ENCODE results near the gene CRADD. TPM values are rescaled to one million over a fixed set of nuclear protein-coding genes. Genes with fewer than 3 reads are reported as not detected.

The CRADD gene
- total RNA-seq, 2 donors from 2014 or later = 27.2 to 75.2 TPM

DNA sequence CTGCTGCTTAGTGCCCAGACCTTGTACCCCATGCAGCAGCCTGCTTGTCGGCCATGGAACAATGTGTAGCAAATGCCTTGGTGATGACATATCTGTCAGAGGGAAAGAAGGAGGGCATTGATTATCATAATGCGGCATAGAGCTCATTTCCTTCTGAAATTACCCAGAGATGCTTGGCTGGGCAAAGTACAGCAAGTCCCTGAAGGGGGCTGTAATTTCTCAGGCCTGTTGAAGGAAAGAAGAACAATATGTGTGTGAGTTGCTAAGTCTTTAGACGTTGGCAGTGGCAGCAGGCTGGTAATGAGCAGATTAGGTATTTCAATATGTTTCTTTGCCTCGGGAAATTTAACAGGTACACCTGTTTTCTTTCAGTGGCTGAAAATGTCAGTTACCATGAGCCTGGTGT lies 128.6 kb downstream of the CRADD start:
- no peaks in the 10 kb centered on the region for H3K36me3 ChIP-seq (replicated peaks in 1 of 2; ENCODE audit: insufficient read depth in 1 of 2, low read depth in 2 of 2)
- ATAC-seq = no peak
- H3K4me3 ChIP-seq = no peak overlapping the region
- H3K9me3 ChIP-seq = no peaks in the 10 kb centered on the region
- no peak for DNase-seq
- intact Hi-C loops (cut with DNase I) = no loop called here
- 56 to 73% methylated on average over 4 of the region's 4 CpGs for WGBS, 2 donors
- H3K27me3 ChIP-seq = no peaks in the 10 kb centered on the region
- peaks cover 4% of the 10 kb centered on the region for H3K4me1 ChIP-seq
- TF ChIP-seq CTCF (IDR thresholded peaks at IDR 0.05) (no peak), POLR2A (IDR thresholded peaks at IDR 0.05) (no peak)
- H3K27ac ChIP-seq = no peak overlapping the region

DNA sequence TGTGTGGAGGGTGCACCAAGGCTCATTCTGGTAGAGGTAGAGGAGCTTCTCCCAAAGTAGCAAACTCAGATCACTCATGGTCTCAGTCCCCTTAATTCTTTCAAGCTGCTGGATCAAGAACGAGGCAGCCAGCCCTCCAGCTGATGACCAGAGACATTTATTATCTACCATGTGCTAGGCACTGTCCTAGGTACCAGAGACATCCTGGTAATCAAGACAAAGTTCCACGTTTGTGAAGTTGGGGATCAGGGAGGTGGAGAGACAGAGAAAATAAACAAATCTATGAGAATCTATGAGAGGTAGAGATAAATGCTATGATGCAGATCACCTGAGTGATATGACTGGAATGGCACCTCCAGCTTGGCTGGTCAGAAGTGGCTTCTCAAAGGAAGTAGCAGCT lies 130.2 kb downstream of the CRADD start:
- Histone ChIP-seq H3K9me3 (no peaks in the 10 kb centered on the region), H3K4me3 (no peak overlapping the region), H3K4me1 (peaks cover 5% of the 10 kb centered on the region), H3K27ac (no peak overlapping the region), H3K36me3 (replicated peaks in 1 of 2; ENCODE audit: insufficient read depth in 1 of 2, low read depth in 2 of 2) (no peaks in the 10 kb centered on the region), H3K27me3 (no peaks in the 10 kb centered on the region)
- no peak for DNase-seq
- WGBS, 2 donors = 67 to 72% methylated on average over 2 of the region's 2 CpGs
- TF ChIP-seq CTCF (IDR thresholded peaks at IDR 0.05) (no peak), POLR2A (IDR thresholded peaks at IDR 0.05) (no peak)
- intact Hi-C loops (cut with DNase I) = no loop called here
- ATAC-seq = no peak

DNA sequence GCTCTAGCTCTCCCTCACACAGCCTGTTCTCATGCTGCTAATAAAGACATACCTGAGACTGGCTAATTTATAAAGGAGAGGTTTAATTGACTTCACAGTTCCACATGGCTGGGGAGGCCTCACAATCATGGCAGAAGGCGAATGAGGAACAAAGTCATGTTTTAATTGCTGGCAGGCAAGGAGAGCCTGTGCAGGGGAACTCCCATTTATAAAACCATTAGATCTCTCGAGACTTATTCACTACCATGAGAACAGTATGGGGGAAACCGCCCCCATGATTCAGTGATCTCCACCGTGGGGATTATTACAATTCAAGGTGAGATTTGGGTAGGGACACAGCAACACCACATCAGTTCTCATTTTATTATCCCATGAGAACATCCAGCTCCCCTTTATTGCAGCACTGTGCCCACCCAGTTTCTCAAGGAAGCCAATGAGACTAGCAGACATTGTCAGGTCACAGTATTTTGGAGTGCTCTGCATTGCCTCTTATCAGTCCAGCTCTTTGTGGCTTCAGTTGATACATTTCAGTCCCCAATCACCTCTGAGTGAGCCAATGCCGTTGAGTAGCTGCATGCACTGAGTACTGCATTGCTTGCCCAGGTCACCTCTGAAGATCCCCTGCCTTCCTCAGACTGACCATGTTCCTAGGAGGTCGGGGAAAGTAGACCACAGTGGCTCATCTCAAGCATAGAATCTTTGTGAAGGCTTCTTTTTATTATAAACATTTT lies 131.2 kb downstream of the CRADD start:
- ATAC-seq (no peak), DNase-seq (no peak)
- Histone ChIP-seq H3K27ac (no peak overlapping the region), H3K36me3 (replicated peaks in 1 of 2; ENCODE audit: insufficient read depth in 1 of 2, low read depth in 2 of 2) (no peaks in the 10 kb centered on the region), H3K9me3 (no peaks in the 10 kb centered on the region), H3K4me3 (no peak overlapping the region), H3K27me3 (no peaks in the 10 kb centered on the region), H3K4me1 (peaks cover 13% of the 10 kb centered on the region)
- 89 to 92% methylated on average over 6 of the region's 6 CpGs for WGBS, 2 donors
- TF ChIP-seq POLR2A (IDR thresholded peaks at IDR 0.05) (no peak), CTCF (IDR thresholded peaks at IDR 0.05) (no peak)
- intact Hi-C loops (cut with DNase I) = no loop called here

- ATAC-seq = no peak
- no peaks in the 10 kb centered on the region for H3K9me3 ChIP-seq
- no peak overlapping the region for H3K4me3 ChIP-seq
- H3K27ac ChIP-seq = peak overlapping the region in 2 of 4 donors; percentile 56 to 60
- no peaks in the 10 kb centered on the region for H3K27me3 ChIP-seq
- TF ChIP-seq CTCF (IDR thresholded peaks at IDR 0.05) (no peak), POLR2A (IDR thresholded peaks at IDR 0.05) (no peak)
- no peaks in the 10 kb centered on the region for H3K36me3 ChIP-seq (replicated peaks in 1 of 2; ENCODE audit: insufficient read depth in 1 of 2, low read depth in 2 of 2)
- H3K4me1 ChIP-seq = peaks cover 30% of the 10 kb centered on the region
- 75 to 81% methylated on average over 3 of the region's 3 CpGs for WGBS, 2 donors
- intact Hi-C loops (cut with DNase I) = no loop called here
- DNase-seq = no peak
These were observed 135.5 kb downstream of the CRADD start for GRCh38 chr12:93812626-93813025.

DNA sequence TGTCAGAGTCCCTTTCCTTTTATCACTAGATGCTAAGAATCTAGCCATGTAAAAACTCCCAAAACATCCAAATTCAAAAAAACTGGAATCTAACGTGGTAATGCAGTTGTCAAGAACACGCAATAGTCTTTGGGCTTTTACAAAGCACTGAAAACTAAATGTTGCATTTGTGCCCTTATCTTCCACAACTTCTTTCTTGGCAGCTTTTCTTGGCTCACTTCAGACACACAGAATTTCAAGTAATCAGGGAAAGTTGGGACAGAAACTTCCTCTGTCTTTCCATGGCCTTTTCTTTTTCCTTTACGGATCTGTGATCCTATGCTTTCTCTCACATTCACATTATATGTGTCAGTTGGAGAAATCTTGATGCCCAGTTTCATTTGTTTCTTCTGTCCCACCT lies 136.0 kb downstream of the CRADD start:
- no peaks in the 10 kb centered on the region for H3K9me3 ChIP-seq
- H3K36me3 ChIP-seq (replicated peaks in 1 of 2; ENCODE audit: insufficient read depth in 1 of 2, low read depth in 2 of 2) = no peaks in the 10 kb centered on the region
- peaks cover 30% of the 10 kb centered on the region for H3K4me1 ChIP-seq
- ATAC-seq (peak; percentile 33), DNase-seq (no peak)
- 25 to 29% methylated on average over 3 of the region's 3 CpGs for WGBS, 2 donors
- peak overlapping the region in 3 of 4 donors; percentile 56 to 66 (median 60) for H3K27ac ChIP-seq
- TF ChIP-seq POLR2A (IDR thresholded peaks at IDR 0.05) = no peak
- no peaks in the 10 kb centered on the region for H3K27me3 ChIP-seq
- no peak overlapping the region for H3K4me3 ChIP-seq
- intact Hi-C loops (cut with DNase I) = no loop called here

Data from body of pancreas (tissue), 4 donors.